GM19463 (cell line): ENCODE results near the gene SLC5A3.

Experiments
- ATAC-seq: cut with Tn5 transposase; IDR thresholded peaks from one replicate; pipeline ENCODE4 v1.9.1; 2021; ENCODE audit warnings: mild to moderate bottlenecking, moderate library complexity; ENCODE audit not compliant: unreplicated experiment

Gene SLC5A3

DNA sequence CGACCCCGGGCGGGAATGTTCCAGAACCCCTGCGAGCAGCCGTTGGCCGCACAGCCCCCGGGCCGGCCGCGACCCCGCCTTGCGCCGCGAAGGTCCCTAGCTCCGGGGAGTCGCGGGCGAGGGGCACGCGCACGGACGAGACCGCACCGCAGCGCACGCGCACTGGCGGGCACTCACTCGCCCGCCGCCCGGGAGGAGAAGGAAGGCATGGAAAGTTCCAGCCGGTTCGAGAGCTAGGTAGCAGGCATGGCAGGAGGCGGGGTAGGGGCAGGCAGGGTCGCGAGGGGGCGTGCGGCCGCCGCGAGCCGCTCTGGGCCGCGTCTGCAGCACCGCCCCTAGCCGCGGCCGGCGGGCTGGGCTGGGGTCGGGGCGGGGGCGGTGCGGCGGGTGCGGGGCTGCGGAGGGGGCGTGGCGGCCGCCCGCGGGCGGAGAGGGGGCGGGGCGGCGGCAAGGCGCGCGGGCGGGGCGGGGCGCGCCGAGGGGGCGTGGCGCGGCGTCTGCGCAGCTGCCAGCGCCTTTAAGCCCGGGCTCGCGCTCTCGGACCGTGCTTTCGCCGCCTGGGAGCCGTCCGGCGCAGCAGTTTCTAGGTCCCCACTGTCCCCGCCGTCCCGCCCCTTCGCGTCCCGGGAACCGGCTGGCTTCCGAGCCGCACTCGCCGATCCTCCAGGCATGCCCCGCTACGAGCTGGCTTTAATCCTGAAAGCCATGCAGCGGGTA is at the start of gene SLC5A3, which contains the start of gene MRPS6:
Gene SLC5A3, plus strand, starts transcription at position 547 of the 717 bp plus-strand sequence. CDS start 21,621 bp downstream, outside the sequence.
Gene MRPS6, plus strand, starts transcription at position 547 of the 717 bp plus-strand sequence. Its CDS starts 123 bp downstream, at position 670.
- peak; percentile 73 for ATAC-seq

- no peak for ATAC-seq
Observed at GRCh38 chr21:34023691-34024373, 49.5 kb upstream of the SLC5A3 start.

GRCh38 chr21:34024374-34024693 is 49.0 kb upstream of the SLC5A3 start:
- ATAC-seq: no peak

- ATAC-seq: no peak
Observed at GRCh38 chr21:34027721-34028461, 45.5 kb upstream of the SLC5A3 start.

DNA sequence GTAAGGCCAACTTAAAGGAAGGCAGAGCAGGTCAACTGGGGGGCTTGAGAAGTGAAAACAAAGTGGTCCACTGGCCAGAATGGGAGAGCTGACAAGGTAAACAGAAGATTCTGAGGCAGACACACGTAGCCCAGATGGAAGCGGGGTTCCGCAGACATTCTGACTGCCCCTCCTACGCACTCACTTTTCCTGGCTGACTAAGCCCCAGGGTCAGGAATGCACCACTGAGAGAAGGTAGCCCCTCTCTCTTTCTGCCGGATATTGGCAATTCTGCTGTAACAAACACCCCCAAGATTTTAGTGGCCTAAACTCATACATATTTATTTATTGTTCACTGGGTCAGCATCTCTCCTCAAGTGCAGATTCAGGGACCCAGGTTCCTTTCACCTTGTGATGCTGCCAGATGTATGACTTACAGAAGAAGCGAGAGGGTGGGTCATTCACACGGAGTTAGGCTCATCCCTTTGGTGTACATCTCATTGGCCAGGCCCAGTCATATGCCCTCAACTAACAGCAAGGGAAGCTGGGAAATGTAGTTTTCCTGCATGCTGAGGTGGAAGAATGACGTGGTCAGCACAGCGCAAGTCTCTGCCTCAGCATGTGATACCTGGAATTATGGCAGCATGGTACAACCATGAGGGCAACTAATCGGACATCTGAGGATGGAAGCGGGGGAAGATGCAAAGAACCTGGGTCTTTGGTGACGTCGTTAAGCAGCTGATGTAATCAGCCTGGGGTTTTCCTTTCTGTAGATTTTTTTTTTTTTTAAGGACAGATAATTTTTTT is 43.4 kb upstream of the SLC5A3 start:
- ATAC-seq: peak; percentile 86

DNA sequence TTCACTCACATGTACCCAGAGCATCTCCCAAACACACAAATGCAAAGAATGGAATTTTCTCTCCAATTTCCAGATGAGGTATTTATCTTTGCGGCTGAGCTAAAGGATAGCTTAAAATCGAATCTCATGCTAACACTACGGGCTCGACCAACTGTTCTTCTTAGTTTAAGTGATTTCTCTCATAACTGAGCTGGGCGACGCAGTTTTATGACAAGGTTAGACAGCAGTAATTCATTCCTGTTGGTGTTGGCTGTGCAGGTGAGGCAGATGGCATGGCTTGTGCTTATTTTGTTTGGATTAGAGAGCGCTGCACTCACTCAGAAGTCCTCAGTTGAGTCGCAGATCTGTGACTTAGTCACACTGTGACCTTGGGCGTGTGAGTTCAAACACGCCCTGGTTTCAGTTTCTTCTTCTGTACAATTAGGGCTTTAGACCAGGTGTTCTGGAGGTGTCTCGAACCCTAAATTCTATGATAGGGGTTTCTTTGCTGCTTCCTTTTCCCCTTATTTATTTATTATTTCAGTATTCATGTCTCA is 41.5 kb upstream of the SLC5A3 start:
- ATAC-seq: peak; percentile 76

DNA sequence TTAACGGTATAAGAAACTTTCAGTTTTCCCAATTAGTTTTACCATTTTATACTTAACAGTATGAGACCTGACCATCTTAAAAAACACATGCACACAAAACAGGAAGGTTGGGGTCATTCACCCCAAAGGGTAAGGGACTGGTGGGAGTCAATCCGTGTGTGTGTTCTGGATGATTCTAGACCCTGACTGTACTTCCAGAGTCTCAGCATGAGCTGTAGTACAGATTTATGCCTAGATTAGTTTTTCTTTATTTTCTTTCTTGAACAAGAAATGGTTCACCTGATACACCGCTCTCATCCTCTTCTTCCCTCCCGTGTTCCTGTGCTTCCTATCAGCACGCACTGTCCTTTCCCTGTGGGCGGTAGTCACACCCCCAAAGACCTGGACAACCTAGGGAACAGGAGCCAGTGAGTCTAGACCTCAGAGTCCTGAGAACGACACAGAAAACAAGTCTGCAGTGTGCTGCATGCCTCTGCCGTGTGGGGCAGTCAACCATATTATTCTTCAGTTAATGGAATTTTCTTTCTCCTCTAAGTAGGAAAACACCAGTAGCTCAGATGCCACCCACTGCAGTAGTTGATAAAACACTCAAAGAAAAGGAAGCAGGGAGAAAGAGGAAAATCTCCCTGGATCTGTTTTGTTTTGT is 38.9 kb upstream of the SLC5A3 start:
- no peak for ATAC-seq

DNA sequence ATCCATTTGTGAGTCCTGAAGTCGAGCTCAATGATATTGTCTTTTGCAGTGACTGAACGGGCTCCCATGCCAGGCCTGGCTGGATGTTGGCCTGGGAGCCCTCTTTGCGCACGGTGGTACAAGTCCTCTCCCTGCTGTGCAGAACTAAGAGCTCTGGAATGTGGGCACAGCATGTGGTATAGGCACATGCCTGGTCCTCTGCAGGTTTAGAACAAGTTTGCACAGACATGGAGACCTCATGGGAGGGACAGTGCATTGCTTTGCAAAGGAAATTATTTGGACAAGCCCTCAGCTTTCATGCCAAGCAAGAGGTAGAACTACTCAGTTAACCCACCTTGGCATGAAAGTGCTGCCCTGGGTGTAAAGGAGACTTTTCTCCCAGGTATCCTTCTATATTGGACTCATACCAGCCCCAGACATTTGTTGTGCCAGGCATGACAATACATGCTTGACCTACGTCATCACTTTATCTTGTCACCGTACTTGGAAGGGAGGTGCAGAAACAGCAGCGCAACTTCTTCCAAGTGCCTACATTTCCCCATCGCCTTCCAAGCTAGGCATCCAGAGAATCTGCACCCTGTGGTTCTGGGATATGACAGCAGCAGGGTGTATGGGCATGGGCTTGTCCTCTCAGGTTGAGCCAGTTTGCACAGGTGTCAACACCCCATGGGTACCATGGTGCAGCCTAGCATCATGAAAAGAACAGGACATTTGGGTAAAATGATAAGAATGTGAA is 37.6 kb upstream of the SLC5A3 start:
- ATAC-seq: no peak

DNA sequence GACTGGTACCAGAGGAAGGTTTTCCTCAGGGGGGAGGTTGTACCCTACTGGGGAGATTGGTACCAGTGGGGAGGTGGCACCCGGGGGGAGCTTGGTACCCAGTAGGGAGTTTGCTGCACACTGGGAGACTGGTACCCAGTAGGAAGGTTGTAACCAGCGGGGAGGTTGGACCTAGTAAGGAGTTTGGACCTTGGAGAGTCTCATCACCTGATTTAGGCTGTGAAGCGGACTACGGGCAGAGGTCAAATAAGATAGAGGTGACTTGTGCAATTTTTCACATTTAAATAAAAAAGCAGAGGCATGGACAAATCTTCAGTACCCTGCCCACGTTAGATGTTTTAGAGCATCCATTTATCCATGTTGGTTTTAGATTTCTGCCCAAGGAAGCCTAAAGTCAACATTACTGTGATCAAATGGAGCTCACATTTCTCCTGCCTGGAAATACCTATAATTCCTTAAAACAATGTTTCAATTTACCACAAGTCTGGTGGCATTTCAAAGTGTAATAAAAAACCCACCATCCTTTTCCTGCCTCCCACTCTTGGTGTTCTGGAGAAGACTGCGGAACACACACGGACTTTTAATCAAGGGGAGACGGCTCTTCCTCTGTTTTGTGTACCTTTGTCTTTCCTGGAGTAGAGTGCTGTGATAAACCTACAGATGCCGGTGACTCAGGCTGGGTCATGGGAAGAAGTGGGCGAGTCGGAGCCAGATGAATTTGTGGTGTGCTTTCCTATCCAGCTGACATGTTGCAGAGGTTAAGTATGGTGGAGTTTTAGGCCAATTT is 36.2 kb upstream of the SLC5A3 start:
- ATAC-seq: no peak

DNA sequence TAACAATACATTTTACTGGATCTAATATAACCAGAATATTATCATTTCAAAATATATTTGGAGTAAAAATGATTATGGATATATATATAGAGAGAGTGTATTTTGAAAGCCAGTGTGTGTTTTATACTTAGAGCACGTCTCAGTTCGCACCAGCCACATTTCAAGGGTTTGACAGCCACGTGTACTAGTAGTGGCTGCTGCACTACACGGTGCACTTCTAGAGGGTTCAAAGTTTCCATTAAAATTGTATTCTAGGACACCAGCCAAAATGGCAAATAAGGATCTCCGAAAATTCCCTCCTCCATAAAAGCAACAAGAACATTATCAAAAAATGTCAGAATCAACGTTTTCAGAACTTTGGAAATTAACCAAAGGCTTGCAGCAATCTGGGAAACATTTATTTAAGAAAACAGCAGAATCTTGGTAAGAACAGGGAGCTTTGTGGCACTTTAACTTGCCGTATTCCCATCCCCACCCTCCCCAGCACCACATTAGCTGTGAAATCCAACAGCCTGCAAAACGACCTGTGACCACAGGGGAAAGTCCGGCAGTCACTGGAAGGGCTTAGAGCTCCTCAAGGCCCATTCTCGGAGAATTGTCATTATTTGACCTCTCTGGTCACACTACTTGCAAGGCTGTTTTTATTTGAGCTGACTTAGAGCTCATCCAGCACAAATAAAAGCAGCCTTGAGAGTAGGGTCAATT is 33.5 kb upstream of the SLC5A3 start:
- ATAC-seq: no peak

GRCh38 chr21:34042735-34043134 is 30.6 kb upstream of the SLC5A3 start:
- ATAC-seq: no peak

DNA sequence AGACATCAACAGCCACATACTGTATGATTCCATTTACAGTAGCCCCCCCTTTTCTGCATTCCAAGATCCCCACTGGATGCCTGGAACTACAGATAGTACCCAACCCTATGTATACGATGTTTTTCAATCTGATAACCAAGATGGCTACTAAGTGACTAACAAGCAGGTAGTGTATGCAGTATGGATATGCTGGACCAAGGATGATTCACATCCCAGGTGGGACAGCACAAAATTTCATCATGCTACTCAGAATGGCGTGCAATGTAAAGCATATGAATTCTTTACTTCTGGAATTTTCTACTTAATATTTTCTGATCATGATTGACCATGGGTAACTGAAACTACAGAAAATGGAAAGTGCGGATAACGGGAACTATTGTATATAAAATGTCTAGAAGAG is 30.0 kb upstream of the SLC5A3 start:
- no peak for ATAC-seq

DNA sequence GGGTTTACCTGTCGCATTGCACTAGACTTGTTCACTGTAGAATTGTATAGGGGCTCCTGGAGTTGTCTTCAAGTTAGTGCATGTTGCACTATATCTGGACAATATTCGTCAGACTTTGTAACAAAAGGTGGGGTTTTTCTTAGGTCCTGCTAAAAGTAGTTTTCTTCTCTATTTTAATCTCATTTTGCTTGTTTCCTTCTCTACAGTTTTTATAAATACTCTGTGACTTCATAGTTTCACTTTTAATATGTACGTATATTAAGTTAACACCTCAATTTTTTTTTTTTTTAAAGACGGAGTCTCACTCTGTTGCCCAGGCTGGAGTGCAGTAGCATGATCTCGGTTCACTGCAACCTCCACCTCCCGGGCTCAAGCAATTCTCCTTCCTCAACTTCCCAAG is 26.5 kb upstream of the SLC5A3 start:
- no peak for ATAC-seq

- no peak for ATAC-seq
Observed at GRCh38 chr21:34047835-34048234, 25.5 kb upstream of the SLC5A3 start.

DNA sequence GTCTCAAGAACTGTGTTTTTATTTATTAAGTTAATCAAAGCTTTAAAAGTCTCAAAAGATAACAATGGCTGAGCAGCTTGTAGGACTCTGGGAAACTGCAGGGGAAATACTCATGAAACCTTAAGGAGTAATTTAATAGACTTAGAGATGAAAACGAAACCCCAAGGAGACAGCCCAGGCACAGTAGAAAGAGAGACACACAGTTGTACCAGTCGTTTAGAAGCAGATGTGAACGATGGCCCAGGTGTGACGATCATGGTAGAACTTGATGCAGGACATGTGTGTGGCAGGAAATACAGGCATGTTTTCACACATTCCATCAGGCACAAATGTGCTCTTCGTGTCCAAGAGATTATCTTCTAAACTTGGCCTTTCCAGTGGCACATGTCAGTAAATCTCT is 21.2 kb upstream of the SLC5A3 start:
- ATAC-seq: no peak

GRCh38 chr21:34054259-34054658 is 19.1 kb upstream of the SLC5A3 start:
- no peak for ATAC-seq

GRCh38 chr21:34055615-34056014 is 17.8 kb upstream of the SLC5A3 start:
- no peak for ATAC-seq

GRCh38 chr21:34061983-34062382 is 11.4 kb upstream of the SLC5A3 start:
- ATAC-seq: no peak
